Stomach (tissue), 9 donors: ENCODE data around the gene NDUFB4. TPM values are rescaled to one million over a fixed set of nuclear protein-coding genes. Genes with fewer than 3 reads are reported as not detected.

Experiments used
- DNase-seq, 2 donors: peaks; one replicate each; pipeline versions ENCODE4 v3.0.0 to v3.0.0-alpha.2; 2013 to 2019
- H3K27ac ChIP-seq, 5 donors: fragments of 200-600 bp in 4 of 5; sonication (generic) in 4 of 5; one replicate each; pipeline ENCODE4 v1.5.1; 2013 to 2019; ENCODE audit warnings: mild to moderate bottlenecking in 1 of 5, moderate library complexity in 1 of 5
- H3K27me3 ChIP-seq, 3 donors: fragments of 200-600 bp; sonication (generic); one replicate each; pipeline ENCODE4 v1.5.1; 2017 to 2019; ENCODE audit warnings: mixed run types in 1 of 3
- H3K36me3 ChIP-seq, 4 donors: fragments of 200-600 bp; sonication (generic); 1 replicate in 3 of 4; 2 replicates in 1 of 4; pipeline ENCODE4 v1.5.1; 2016 to 2019
- H3K4me1 ChIP-seq, 4 donors: fragments of 200-600 bp; sonication (generic); one replicate each; pipeline ENCODE4 v1.5.1; 2016 to 2019
- H3K4me3 ChIP-seq, 4 donors: fragments of 200-600 bp; sonication (generic) in 3 of 4; one replicate each; pipeline ENCODE4 v1.5.1; 2016 to 2019; ENCODE audit warnings: mild to moderate bottlenecking in 1 of 4
- H3K9me3 ChIP-seq, 4 donors: fragments of 200-600 bp; sonication (generic); one replicate each; pipeline ENCODE4 v1.5.1; 2016 to 2019
- EP300 ChIP-seq: sonication (generic); formaldehyde crosslinking; IDR thresholded peaks from one replicate; pipeline ENCODE4 v1.6.1; 2017; ENCODE audit warnings: antibody characterized with exemption
- POLR2A ChIP-seq, 4 donors: fragments of 450-650 bp; IDR thresholded peaks; one replicate each; pipeline ENCODE4 v1.6.1; 2016; ENCODE audit warnings: antibody characterized with exemption in 4 of 4, control low read depth in 2 of 4, mild to moderate bottlenecking in 1 of 4, moderate library complexity in 1 of 4
- POLR2AphosphoS5 ChIP-seq, 3 donors: sonication (generic); formaldehyde crosslinking; IDR thresholded peaks; one replicate each; pipeline ENCODE4 v1.6.1; 2016; ENCODE audit warnings: antibody characterized with exemption in 3 of 3
- WGBS, 5 donors: extraction: QIAGEN DNeasy Blood & Tissue Kit in 3 of 5; methylation state at CpG; one replicate each; pipeline versions ENCODE4 v1.1.5 to v1.1.7; 2013 to 2018; 5-methylcytosine and 5-hydroxymethylcytosine counted together
- intact Hi-C: fragments of 100-400 bp; cut with DNase I; formaldehyde crosslinking; loops from one replicate; pipeline ENCODE4 v1.15.1; 2023; ENCODE audit warnings: low total_unique reads
- polyA plus RNA-seq, 3 donors: library from polyadenylated mRNA; stranded (reverse); fragments of 200-250 nt; gene quantifications; one replicate each; pipeline ENCODE4 v1.2.3, GENCODE V29; 2013
- total RNA-seq, 5 donors: library from RNA; depleted of rRNA; stranded (reverse); fragments of >200 nt; gene quantifications; one replicate each; pipeline versions ENCODE4 v1.1.0 to v1.2.3, GENCODE V29; 2014 to 2016
- TF ChIP-seq, protein P1 (sequence below), 7 experiments: fragments of 450-650 bp in 4 of 7; fragments of 200-600 bp in 3 of 7; sonication (generic) in 3 of 7; IDR thresholded peaks; one replicate each; pipeline ENCODE4 v1.5.1; 2016 to 2019; ENCODE audit warnings: antibody characterized with exemption in 7 of 7, control low read depth in 2 of 7, mild to moderate bottlenecking in 1 of 7
- donor health status: healthy with polysubstance abuse.
- donor health status: Bipolar disorder and iron deficiency.
- donor health status: healthy.

Gene NDUFB4
- total and polyA plus RNA-seq, 8 donors: 18.7 to 343 (median 113) TPM

DNA sequence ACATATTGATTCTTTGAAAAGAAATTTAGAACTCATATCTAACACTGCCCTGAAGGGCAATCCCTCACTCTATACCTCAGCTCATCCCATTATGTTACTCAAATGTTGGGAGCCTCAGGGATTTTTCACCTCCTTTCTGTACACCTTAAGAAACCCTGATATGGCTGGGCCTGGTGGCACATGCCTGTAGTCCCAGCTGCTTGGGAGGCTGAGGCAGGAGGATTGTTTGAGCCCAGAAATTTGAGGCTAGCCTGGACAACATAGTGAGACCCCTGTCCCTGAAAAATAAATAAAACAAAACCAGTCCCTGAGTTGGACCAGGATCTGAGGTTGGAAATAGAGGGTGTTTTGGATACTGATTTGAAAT, 27.6 kb downstream of the NDUFB4 start:
- TF ChIP-seq POLR2A (IDR thresholded peaks at IDR 0.05) (no peak), EP300 (no peak), POLR2AphosphoS5 (IDR thresholded peaks at IDR 0.05) (no peak)
- TF ChIP-seq, protein P1, sequence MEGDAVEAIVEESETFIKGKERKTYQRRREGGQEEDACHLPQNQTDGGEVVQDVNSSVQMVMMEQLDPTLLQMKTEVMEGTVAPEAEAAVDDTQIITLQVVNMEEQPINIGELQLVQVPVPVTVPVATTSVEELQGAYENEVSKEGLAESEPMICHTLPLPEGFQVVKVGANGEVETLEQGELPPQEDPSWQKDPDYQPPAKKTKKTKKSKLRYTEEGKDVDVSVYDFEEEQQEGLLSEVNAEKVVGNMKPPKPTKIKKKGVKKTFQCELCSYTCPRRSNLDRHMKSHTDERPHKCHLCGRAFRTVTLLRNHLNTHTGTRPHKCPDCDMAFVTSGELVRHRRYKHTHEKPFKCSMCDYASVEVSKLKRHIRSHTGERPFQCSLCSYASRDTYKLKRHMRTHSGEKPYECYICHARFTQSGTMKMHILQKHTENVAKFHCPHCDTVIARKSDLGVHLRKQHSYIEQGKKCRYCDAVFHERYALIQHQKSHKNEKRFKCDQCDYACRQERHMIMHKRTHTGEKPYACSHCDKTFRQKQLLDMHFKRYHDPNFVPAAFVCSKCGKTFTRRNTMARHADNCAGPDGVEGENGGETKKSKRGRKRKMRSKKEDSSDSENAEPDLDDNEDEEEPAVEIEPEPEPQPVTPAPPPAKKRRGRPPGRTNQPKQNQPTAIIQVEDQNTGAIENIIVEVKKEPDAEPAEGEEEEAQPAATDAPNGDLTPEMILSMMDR (IDR thresholded peaks at IDR 0.05): no peak
- H3K4me3 ChIP-seq: no peak overlapping the region
- DNase-seq: no peak
- peaks cover 0 to 22% (median 18%) of the 10 kb centered on the region in 4 donors for H3K9me3 ChIP-seq
- H3K27me3 ChIP-seq: no peaks in the 10 kb centered on the region
- intact Hi-C loops: no loop called here
- H3K36me3 ChIP-seq: peaks cover 0 to 8% (median 0%) of the 10 kb centered on the region in 4 donors
- no peaks in the 10 kb centered on the region for H3K4me1 ChIP-seq
- no peak overlapping the region for H3K27ac ChIP-seq

DNA sequence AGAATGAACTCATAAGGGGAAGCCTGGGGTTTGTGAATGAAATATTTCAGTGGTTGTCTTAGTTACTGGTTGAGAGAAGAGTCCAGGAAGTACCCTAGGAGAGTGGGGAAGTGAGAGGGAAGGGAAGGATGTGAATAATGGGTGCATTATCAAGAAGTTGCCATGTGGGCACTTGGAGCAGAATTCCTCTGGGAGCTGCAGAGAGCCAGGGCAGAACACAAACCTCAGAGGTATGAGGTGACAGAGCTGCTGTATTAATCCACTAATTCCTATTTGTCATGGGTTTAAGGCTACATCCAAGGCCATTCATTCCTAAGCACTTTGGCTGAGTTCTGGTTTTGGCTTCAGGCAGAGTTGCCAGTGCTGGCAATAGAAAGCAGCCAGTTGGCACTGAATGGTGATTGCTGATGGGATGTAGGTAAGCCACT, 29.0 kb downstream of the NDUFB4 start:
- H3K36me3 ChIP-seq: peaks cover 0 to 8% (median 0%) of the 10 kb centered on the region in 4 donors
- intact Hi-C loops: no loop called here
- DNase-seq: no peak
- peaks cover 0 to 22% (median 18%) of the 10 kb centered on the region in 4 donors for H3K9me3 ChIP-seq
- no peak overlapping the region for H3K4me3 ChIP-seq
- no peak for TF ChIP-seq POLR2A (IDR thresholded peaks at IDR 0.05)
- TF ChIP-seq EP300: no peak
- TF ChIP-seq, protein P1 (IDR thresholded peaks at IDR 0.05): no peak
- TF ChIP-seq POLR2AphosphoS5 (IDR thresholded peaks at IDR 0.05): no peak
- H3K27ac ChIP-seq: no peak overlapping the region
- no peaks in the 10 kb centered on the region for H3K27me3 ChIP-seq
- H3K4me1 ChIP-seq: no peaks in the 10 kb centered on the region

DNA sequence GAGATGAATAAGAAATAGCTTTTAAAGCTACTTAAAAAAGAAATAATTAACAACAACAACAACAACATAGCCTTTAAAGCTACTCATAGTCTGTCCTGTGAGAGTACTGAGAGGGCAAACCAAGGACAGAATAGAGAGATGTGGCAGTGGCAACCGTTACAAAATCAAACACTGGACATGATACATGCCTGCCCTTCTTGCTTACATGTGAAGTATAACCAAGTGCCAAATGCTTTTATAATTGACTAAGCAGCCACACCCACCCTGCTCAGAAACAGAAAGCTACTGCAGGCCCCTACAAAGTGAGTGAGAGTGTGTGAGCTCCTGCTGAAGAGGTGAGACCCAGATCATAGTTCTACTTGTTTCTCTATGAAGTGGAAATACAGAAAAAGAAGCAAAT, 38.4 kb downstream of the NDUFB4 start:
- WGBS, 5 donors: 0 to 22% (median 5%) methylated on average over 1 of the region's 1 CpG
- Histone ChIP-seq H3K27me3 (no peaks in the 10 kb centered on the region), H3K4me1 (peaks cover 0 to 21% (median 11%) of the 10 kb centered on the region in 4 donors), H3K9me3 (no peaks in the 10 kb centered on the region), H3K36me3 (peaks cover 0 to 9% (median 7%) of the 10 kb centered on the region in 4 donors), H3K4me3 (no peak overlapping the region), H3K27ac (no peak overlapping the region)
- DNase-seq: peak in 1 of 2 donors; percentile 34
- TF ChIP-seq POLR2AphosphoS5 (IDR thresholded peaks at IDR 0.05): no peak
- TF ChIP-seq, protein P1 (IDR thresholded peaks at IDR 0.05): no peak
- TF ChIP-seq POLR2A (IDR thresholded peaks at IDR 0.05): no peak
- no peak for TF ChIP-seq EP300
- intact Hi-C loops: no loop called here

DNA sequence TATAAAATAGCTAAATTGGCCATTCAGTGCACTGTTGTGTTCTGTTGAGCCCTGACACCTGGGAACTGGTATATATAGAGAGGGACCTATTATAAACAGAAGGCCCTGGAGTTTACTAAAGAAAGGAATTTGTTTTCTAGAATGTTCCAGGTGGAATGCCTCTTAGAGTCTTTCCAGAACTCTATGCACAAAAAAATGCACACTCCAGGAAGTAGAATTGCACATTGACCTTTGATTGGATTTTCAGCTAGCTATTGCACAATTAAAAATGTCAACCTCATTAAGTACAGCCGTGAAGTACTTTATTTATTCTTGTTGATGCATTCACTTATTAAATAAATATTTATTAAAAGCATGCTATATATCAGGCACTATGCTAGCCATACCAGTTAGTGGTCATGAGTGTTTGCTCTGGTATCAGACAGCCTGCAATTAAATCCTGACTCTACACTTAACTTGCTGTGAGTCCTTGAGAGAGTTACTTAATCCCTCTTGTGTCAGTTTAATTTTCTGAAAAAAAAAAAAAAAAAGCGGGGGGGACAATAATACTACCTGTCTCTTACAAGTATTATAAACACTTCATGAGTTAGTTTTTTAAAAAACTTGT, 40.8 kb downstream of the NDUFB4 start:
- peak overlapping the region in 1 of 5 donors; percentile 2 for H3K27ac ChIP-seq
- 47 to 56% (median 50%) methylated on average over 2 of the region's 2 CpGs for WGBS, 5 donors

More for the DNA sequence above, 40.8 kb downstream of the NDUFB4 start:
- TF ChIP-seq, protein P1 (IDR thresholded peaks at IDR 0.05): no peak
- TF ChIP-seq POLR2AphosphoS5 (IDR thresholded peaks at IDR 0.05): no peak
- TF ChIP-seq EP300: no peak
- no peak for TF ChIP-seq POLR2A (IDR thresholded peaks at IDR 0.05)
- H3K4me1 ChIP-seq: peaks cover 0 to 21% (median 11%) of the 10 kb centered on the region in 4 donors
- intact Hi-C loops: no loop called here
- DNase-seq: peak in 1 of 2 donors; percentile 33
- peaks cover 0 to 26% (median 12%) of the 10 kb centered on the region in 4 donors for H3K36me3 ChIP-seq
- no peaks in the 10 kb centered on the region for H3K9me3 ChIP-seq
- no peaks in the 10 kb centered on the region for H3K27me3 ChIP-seq
- no peak overlapping the region for H3K4me3 ChIP-seq
